HG03025 (cell line): Measurements from ENCODE around the gene CDC42EP2.
"Not testable (repeated sequence)": the region's sequence is repeated elsewhere in the genome, so short reads cannot be mapped to it uniquely, and the experiment has no call there.

ENCODE experiments used
- ATAC-seq: cut with Tn5 transposase; IDR thresholded peaks from one replicate; pipeline ENCODE4 v1.9.1; 2021; ENCODE audit warnings: mild to moderate bottlenecking, moderate library complexity; ENCODE audit not compliant: unreplicated experiment, low FRiP score

CDC42EP2 gene

GRCh38 chr11:65316227-65317024, 1.8 kb downstream of the CDC42EP2 start:
- no peak for ATAC-seq

GRCh38 chr11:65317025-65317786, 2.5 kb downstream of the CDC42EP2 start:
- ATAC-seq = no peak

GRCh38 chr11:65320386-65321075, 5.9 kb downstream of the CDC42EP2 start:
- no peak for ATAC-seq

- ATAC-seq = no peak
Measured at GRCh38 chr11:65321076-65321475, 6.4 kb downstream of the CDC42EP2 start.

GRCh38 chr11:65321828-65322485, 7.3 kb downstream of the CDC42EP2 start:
- no peak for ATAC-seq

- ATAC-seq = no peak
Measured at GRCh38 chr11:65323813-65324212, 9.1 kb downstream of the CDC42EP2 start.

GRCh38 chr11:65325435-65325834, 10.8 kb downstream of the CDC42EP2 start:
- ATAC-seq = no peak

GRCh38 chr11:65327021-65327420, 12.4 kb downstream of the CDC42EP2 start:
- ATAC-seq = no peak

GRCh38 chr11:65329478-65329877, 14.8 kb downstream of the CDC42EP2 start:
- no peak for ATAC-seq

- ATAC-seq = no peak
Measured at GRCh38 chr11:65329944-65330403, 15.3 kb downstream of the CDC42EP2 start.

- no peak for ATAC-seq
Measured at GRCh38 chr11:65330544-65330943, 15.9 kb downstream of the CDC42EP2 start.

- not testable (repeated sequence) for ATAC-seq
Measured at GRCh38 chr11:65332591-65332990, 17.9 kb downstream of the CDC42EP2 start.

- ATAC-seq = no peak
Measured at GRCh38 chr11:65334696-65335295, 20.1 kb downstream of the CDC42EP2 start.

GRCh38 chr11:65338676-65339075, 24.0 kb downstream of the CDC42EP2 start:
- ATAC-seq = no peak

GRCh38 chr11:65340226-65340625, 25.6 kb downstream of the CDC42EP2 start:
- no peak for ATAC-seq

GRCh38 chr11:65341856-65342255, 27.2 kb downstream of the CDC42EP2 start:
- ATAC-seq = no peak

GRCh38 chr11:65351511-65351910, 36.8 kb downstream of the CDC42EP2 start:
- no peak for ATAC-seq

GRCh38 chr11:65352783-65353182, 38.1 kb downstream of the CDC42EP2 start:
- ATAC-seq = no peak

GRCh38 chr11:65353376-65353775, 38.7 kb downstream of the CDC42EP2 start:
- no peak for ATAC-seq

GRCh38 chr11:65353900-65354264, 39.2 kb downstream of the CDC42EP2 start:
- ATAC-seq = no peak
